Breast epithelium (tissue), 4 donors: ENCODE data around the gene GNB5. TPM values are rescaled to one million over a fixed set of nuclear protein-coding genes. Genes with fewer than 3 reads are reported as not detected.

Source experiments
- DNase-seq, 2 donors: peaks; one replicate each; pipeline ENCODE4 v3.0.0-alpha.2; 2019; ENCODE audit warnings: low spot score in 2 of 2
- H3K27ac ChIP-seq, 2 donors: fragments of 200-600 bp; sonication (generic) in 1 of 2; one replicate each; pipeline ENCODE4 v1.5.1; 2016 to 2019; ENCODE audit warnings: mild to moderate bottlenecking in 1 of 2
- H3K27me3 ChIP-seq, 2 donors: fragments of 200-600 bp; sonication (generic) in 1 of 2; one replicate each; pipeline versions ENCODE4 v1.5.1 to v1.6.0; 2017 to 2019; ENCODE audit warnings: control low read depth in 1 of 2, mild to moderate bottlenecking in 1 of 2
- H3K36me3 ChIP-seq: fragments of 200-600 bp; one replicate; pipeline ENCODE4 v1.5.1; 2019
- H3K4me1 ChIP-seq, 2 donors: fragments of 200-600 bp; sonication (generic); one replicate each; pipeline ENCODE4 v1.5.1; 2016 to 2019; ENCODE audit warnings: control low read depth in 1 of 2
- H3K4me3 ChIP-seq, 3 donors: fragments of 200-600 bp; sonication (generic); 1 replicate in 2 of 3; 2 replicates in 1 of 3; pipeline ENCODE4 v1.5.1; 2016 to 2019; ENCODE audit warnings: mild to moderate bottlenecking in 3 of 3, moderate library complexity in 2 of 3
- H3K9me3 ChIP-seq, 2 donors: fragments of 200-600 bp; sonication (generic) in 1 of 2; one replicate each; pipeline ENCODE4 v1.5.1; 2016 to 2019; ENCODE audit warnings: control low read depth in 1 of 2
- CTCF ChIP-seq, 3 donors: fragments of 450-650 bp; IDR thresholded peaks; one replicate each; pipeline ENCODE4 v1.5.1; 2016 to 2017; ENCODE audit warnings: antibody characterized with exemption in 3 of 3, mild to moderate bottlenecking in 3 of 3, moderate library complexity in 3 of 3
- POLR2A ChIP-seq: fragments of 450-650 bp; IDR thresholded peaks from one replicate; pipeline ENCODE4 v1.6.1; 2016; ENCODE audit warnings: antibody characterized with exemption, mild to moderate bottlenecking, moderate library complexity
- POLR2AphosphoS5 ChIP-seq, 3 donors: sonication (generic); formaldehyde crosslinking; IDR thresholded peaks; one replicate each; pipeline ENCODE4 v1.6.1; 2017; ENCODE audit warnings: antibody characterized with exemption in 3 of 3
- intact Hi-C: fragments of 100-400 bp; cut with DNase I; formaldehyde crosslinking; loops from one replicate; pipeline ENCODE4 v1.15.1; 2023; ENCODE audit warnings: low total_unique reads
- total RNA-seq, 3 donors: library from RNA; depleted of rRNA; stranded (reverse); fragments of >200 nt; gene quantifications; one replicate each; pipeline ENCODE4 v1.1.0, GENCODE V29; 2016

GNB5 gene
- total RNA-seq, 3 donors from 2014 or later = 18.9 to 43.9 (median 43.9) TPM

GRCh38 chr15:52132066-52132465 is 59.1 kb downstream of the GNB5 start:
- intact Hi-C loops = loop anchor here (1.0 kb wide), 1 partner anchor 10 kb away; no protein-coding TSS in a partner anchor
- no peak overlapping the region for H3K27ac ChIP-seq
- no peaks in the 10 kb centered on the region for H3K36me3 ChIP-seq
- H3K4me3 ChIP-seq = no peak overlapping the region
- TF ChIP-seq POLR2AphosphoS5 (IDR thresholded peaks at IDR 0.05) (no peak), CTCF (IDR thresholded peaks at IDR 0.05) (no peak), POLR2A (no peak)
- no peak for DNase-seq
- no peaks in the 10 kb centered on the region for H3K9me3 ChIP-seq
- no peaks in the 10 kb centered on the region for H3K27me3 ChIP-seq
- H3K4me1 ChIP-seq = no peaks in the 10 kb centered on the region

GRCh38 chr15:52128568-52128967 is 62.6 kb downstream of the GNB5 start:
- DNase-seq = no peak
- H3K36me3 ChIP-seq = no peaks in the 10 kb centered on the region
- no peak overlapping the region for H3K4me3 ChIP-seq
- intact Hi-C loops = no loop called here
- TF ChIP-seq POLR2AphosphoS5 (IDR thresholded peaks at IDR 0.05) (no peak), CTCF (IDR thresholded peaks at IDR 0.05) (no peak), POLR2A (no peak)
- no peaks in the 10 kb centered on the region for H3K4me1 ChIP-seq
- H3K27ac ChIP-seq = no peak overlapping the region
- H3K9me3 ChIP-seq = no peaks in the 10 kb centered on the region
- no peaks in the 10 kb centered on the region for H3K27me3 ChIP-seq

DNA sequence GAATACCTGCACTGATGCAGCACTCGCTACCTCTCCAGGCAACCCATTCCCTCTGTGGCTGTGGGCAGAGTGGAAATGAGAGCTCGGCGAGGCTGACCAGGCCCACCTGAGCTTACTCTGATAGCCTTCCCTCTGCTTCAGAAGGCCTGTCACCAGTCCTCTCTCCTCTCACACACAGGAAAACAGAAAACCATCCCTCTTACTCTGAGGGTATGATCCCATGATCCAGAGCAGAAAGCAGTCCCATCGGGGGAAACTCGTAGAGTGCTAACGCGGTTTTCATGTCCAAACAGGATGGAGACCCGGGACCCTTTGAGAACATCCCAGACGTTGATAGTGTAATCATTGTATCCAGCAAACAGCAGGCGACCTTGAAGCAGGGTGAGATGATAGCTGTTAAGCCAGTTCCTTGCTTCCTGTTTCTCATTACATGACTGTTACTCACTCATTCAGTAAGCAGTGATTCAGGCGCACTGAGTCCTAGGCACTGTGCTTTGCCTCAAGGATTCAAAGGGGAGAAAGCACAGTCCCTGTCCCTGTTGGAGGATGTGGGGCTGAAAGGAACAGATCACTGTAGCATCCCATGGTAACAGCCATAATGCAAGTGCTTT is 66.8 kb downstream of the GNB5 start:
- no peak for TF ChIP-seq CTCF (IDR thresholded peaks at IDR 0.05)
- TF ChIP-seq POLR2A = no peak
- TF ChIP-seq POLR2AphosphoS5 (IDR thresholded peaks at IDR 0.05) = no peak
- Histone ChIP-seq H3K27me3 (no peaks in the 10 kb centered on the region), H3K4me3 (no peak overlapping the region), H3K9me3 (no peaks in the 10 kb centered on the region), H3K27ac (no peak overlapping the region), H3K4me1 (no peaks in the 10 kb centered on the region), H3K36me3 (no peaks in the 10 kb centered on the region)
- no peak for DNase-seq
- intact Hi-C loops = no loop called here

GRCh38 chr15:52121896-52122295 is 69.3 kb downstream of the GNB5 start:
- no peaks in the 10 kb centered on the region for H3K9me3 ChIP-seq
- no peak for TF ChIP-seq POLR2A
- no peak for TF ChIP-seq CTCF (IDR thresholded peaks at IDR 0.05)
- TF ChIP-seq POLR2AphosphoS5 (IDR thresholded peaks at IDR 0.05) = no peak
- H3K4me3 ChIP-seq = no peak overlapping the region
- no peak overlapping the region for H3K27ac ChIP-seq
- intact Hi-C loops = no loop called here
- no peaks in the 10 kb centered on the region for H3K36me3 ChIP-seq
- H3K27me3 ChIP-seq = no peaks in the 10 kb centered on the region
- no peaks in the 10 kb centered on the region for H3K4me1 ChIP-seq
- DNase-seq = no peak

DNA sequence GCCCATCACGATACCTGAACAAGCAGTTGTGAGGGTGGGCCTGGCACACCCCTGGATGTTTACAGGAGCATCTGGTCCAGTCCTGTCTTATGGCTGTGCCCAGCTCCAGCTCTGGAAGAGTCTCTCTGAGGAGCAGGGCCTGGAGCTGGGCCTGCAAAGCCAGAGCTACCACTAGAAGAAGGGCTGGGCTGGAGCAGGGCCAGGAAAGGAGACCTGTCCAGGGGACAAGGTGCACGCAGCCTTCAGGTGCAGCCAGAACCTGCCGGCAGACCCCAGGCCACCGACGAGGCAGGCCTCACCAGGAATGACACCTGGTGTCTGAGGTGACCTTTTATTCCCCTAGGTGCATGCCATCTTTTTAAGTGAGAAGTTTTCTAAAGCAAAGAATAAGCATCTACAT is 70.2 kb downstream of the GNB5 start:
- Histone ChIP-seq H3K36me3 (no peaks in the 10 kb centered on the region), H3K4me1 (no peaks in the 10 kb centered on the region), H3K27me3 (no peaks in the 10 kb centered on the region), H3K27ac (no peak overlapping the region), H3K9me3 (no peaks in the 10 kb centered on the region), H3K4me3 (no peak overlapping the region)
- intact Hi-C loops = no loop called here
- DNase-seq = no peak
- TF ChIP-seq CTCF (IDR thresholded peaks at IDR 0.05) = no peak
- no peak for TF ChIP-seq POLR2AphosphoS5 (IDR thresholded peaks at IDR 0.05)
- TF ChIP-seq POLR2A = no peak
